ENCODE results near the gene PDE11A. TPM values are rescaled to one million over a fixed set of nuclear protein-coding genes. Genes with fewer than 3 reads are reported as not detected.

Gene PDE11A
- total RNA-seq, 3 donors from 2014 or later = 0.96 to 2.3 (median 2.2) TPM

DNA sequence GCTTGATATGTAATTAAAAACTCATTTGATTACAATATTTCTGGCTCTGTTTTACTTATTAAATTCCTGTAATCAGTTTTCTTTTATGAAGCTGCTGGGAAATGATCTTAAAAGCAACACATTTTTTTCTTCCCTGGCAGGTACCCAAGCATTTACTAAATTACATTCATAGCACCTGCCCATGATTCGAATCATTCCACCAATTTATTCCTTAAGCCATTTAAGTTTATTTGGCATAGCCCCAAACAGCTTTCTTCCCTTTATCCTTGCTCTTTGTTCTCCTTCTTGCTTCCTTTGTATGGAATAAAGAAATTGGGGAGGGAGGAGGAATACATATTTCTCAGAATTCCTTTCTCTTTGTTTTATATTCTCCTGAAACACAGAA is 438.7 kb downstream of the PDE11A start:
- Histone ChIP-seq H3K27ac (no peak overlapping the region), H3K4me3 (peak overlapping the region in 2 of 3 donors; percentile 20 to 45), H3K36me3 (no peaks in the 10 kb centered on the region), H3K4me1 (no peaks in the 10 kb centered on the region), H3K9me3 (no peaks in the 10 kb centered on the region), H3K27me3 (no peaks in the 10 kb centered on the region)
- intact Hi-C loops (cut with DNase I; ENCODE audit: low total_unique reads) = no loop called here
- TF ChIP-seq POLR2AphosphoS5 (IDR thresholded peaks at IDR 0.05) (no peak), POLR2A (IDR thresholded peaks at IDR 0.05) (no peak)
- TF ChIP-seq, protein P1, sequence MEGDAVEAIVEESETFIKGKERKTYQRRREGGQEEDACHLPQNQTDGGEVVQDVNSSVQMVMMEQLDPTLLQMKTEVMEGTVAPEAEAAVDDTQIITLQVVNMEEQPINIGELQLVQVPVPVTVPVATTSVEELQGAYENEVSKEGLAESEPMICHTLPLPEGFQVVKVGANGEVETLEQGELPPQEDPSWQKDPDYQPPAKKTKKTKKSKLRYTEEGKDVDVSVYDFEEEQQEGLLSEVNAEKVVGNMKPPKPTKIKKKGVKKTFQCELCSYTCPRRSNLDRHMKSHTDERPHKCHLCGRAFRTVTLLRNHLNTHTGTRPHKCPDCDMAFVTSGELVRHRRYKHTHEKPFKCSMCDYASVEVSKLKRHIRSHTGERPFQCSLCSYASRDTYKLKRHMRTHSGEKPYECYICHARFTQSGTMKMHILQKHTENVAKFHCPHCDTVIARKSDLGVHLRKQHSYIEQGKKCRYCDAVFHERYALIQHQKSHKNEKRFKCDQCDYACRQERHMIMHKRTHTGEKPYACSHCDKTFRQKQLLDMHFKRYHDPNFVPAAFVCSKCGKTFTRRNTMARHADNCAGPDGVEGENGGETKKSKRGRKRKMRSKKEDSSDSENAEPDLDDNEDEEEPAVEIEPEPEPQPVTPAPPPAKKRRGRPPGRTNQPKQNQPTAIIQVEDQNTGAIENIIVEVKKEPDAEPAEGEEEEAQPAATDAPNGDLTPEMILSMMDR (IDR thresholded peaks at IDR 0.05) = no peak
- no peak for DNase-seq (ENCODE audit: low spot score in 2 of 2)

DNA sequence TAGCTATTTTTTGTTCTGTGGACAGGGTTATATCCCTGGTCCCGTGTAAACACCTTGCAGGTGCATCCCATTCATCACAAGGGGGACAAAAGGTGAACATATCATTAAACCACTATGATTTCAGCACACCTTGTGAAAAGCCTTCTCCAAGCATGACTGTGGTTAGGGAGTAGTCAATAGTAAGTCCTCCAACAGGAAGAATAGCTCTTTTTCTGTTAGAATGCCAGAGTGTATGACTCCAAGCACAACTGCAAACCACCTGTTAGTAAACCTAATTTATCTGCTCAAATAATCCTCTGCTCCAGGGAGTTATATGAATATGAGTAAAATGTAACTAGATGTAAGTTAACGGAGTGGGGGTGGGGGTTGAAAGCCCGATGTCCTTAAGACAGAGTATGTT is 439.5 kb downstream of the PDE11A start:
- no peaks in the 10 kb centered on the region for H3K4me1 ChIP-seq
- H3K36me3 ChIP-seq = no peaks in the 10 kb centered on the region
- intact Hi-C loops (cut with DNase I; ENCODE audit: low total_unique reads) = no loop called here
- no peaks in the 10 kb centered on the region for H3K27me3 ChIP-seq
- peak overlapping the region in 1 of 2 donors; percentile 34 for H3K27ac ChIP-seq
- no peaks in the 10 kb centered on the region for H3K9me3 ChIP-seq
- no peak overlapping the region for H3K4me3 ChIP-seq
- DNase-seq (ENCODE audit: low spot score in 2 of 2) = no peak
- no peak for TF ChIP-seq POLR2A (IDR thresholded peaks at IDR 0.05)
- TF ChIP-seq POLR2AphosphoS5 (IDR thresholded peaks at IDR 0.05) = no peak
- TF ChIP-seq, protein P1 (IDR thresholded peaks at IDR 0.05) = no peak

DNA sequence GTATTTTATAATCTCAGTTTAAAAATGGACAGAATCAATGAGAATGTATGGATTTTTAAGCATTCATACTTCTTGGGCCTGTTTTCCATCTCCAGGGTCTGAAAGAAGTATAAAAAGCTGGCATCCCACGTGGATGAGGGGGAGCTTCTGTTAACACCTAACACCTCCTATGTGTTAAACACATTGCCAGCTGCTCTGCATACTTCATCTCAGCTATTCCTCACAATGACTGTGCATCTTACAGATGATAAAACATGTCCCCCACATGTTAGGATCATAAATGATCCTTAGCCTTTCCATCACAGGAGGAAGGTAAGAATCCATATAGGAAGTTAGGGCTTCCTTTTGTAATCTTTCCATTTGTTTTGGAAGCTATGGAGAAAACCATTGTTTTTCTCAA is 440.9 kb downstream of the PDE11A start:
- Histone ChIP-seq H3K9me3 (no peaks in the 10 kb centered on the region), H3K27me3 (no peaks in the 10 kb centered on the region), H3K27ac (no peak overlapping the region), H3K4me3 (no peak overlapping the region), H3K4me1 (no peaks in the 10 kb centered on the region), H3K36me3 (no peaks in the 10 kb centered on the region)
- intact Hi-C loops (cut with DNase I; ENCODE audit: low total_unique reads) = no loop called here
- DNase-seq (ENCODE audit: low spot score in 2 of 2) = no peak
- no peak for TF ChIP-seq POLR2A (IDR thresholded peaks at IDR 0.05)
- no peak for TF ChIP-seq POLR2AphosphoS5 (IDR thresholded peaks at IDR 0.05)
- TF ChIP-seq, protein P1 (IDR thresholded peaks at IDR 0.05) = no peak

DNA sequence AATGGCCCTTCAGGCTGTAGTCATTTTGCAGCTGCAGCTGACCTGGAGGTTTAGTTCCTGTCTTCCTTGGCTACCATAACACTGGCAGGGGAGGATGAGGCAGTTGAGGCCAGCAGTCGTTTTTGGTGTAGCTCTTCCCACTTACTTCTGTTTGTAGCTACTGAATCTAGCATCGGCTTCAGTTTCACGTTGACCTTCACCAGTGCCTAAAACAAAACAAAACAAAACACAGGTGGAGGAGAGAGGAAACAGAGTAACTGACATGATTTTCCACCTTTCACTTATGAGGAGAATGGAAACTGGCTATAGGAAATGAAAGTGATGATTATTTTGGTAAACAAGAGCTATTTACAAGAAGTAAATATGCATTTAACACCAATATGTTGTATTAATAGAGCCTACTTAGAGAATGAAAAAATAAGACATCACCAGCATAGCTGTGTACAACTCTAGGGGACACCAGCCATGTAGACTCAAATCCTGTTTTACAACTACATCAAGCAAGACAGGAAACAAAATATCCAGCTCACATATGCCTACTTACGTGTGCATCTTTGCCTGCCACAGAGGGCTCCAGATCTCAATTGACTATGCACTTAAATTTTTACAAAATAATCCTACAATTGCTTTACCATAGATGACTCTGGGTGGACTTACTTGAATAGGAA is 443.1 kb downstream of the PDE11A start:
- intact Hi-C loops (cut with DNase I; ENCODE audit: low total_unique reads) = no loop called here
- no peak for DNase-seq (ENCODE audit: low spot score in 2 of 2)
- H3K36me3 ChIP-seq = no peaks in the 10 kb centered on the region
- H3K4me1 ChIP-seq = no peaks in the 10 kb centered on the region
- TF ChIP-seq, protein P1 (IDR thresholded peaks at IDR 0.05) = no peak
- no peak for TF ChIP-seq POLR2A (IDR thresholded peaks at IDR 0.05)
- no peak for TF ChIP-seq POLR2AphosphoS5 (IDR thresholded peaks at IDR 0.05)
- H3K27me3 ChIP-seq = peaks cover 0 to 3% of the 10 kb centered on the region in 2 donors
- no peak overlapping the region for H3K27ac ChIP-seq
- no peak overlapping the region for H3K4me3 ChIP-seq
- no peaks in the 10 kb centered on the region for H3K9me3 ChIP-seq

DNA sequence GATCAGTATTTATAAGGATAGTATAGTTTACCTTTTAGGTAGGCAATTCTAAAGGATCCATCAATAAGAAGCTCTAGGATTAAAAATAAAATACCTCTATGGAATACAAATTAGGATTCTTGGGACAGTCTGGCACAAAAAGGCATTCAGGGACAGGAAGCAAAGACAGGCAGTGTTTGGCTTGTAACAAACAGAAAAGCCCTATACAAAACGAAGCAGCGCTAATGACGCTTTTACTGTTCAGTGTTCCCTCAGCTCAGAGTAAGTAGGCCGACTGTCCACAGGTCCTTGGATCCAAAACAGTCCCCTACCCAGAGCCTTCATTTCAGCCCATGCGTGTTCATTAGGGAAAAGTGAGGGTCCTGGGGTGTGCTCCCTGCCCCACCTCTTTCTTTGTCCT is 443.7 kb downstream of the PDE11A start:
- intact Hi-C loops (cut with DNase I; ENCODE audit: low total_unique reads) = no loop called here

More for the DNA sequence above, 443.7 kb downstream of the PDE11A start:
- TF ChIP-seq POLR2AphosphoS5 (IDR thresholded peaks at IDR 0.05) = no peak
- Histone ChIP-seq H3K4me1 (no peaks in the 10 kb centered on the region), H3K36me3 (no peaks in the 10 kb centered on the region), H3K4me3 (no peak overlapping the region), H3K27me3 (peaks cover 0 to 3% of the 10 kb centered on the region in 2 donors), H3K9me3 (no peaks in the 10 kb centered on the region), H3K27ac (no peak overlapping the region)
- no peak for DNase-seq (ENCODE audit: low spot score in 2 of 2)
